ENCODE data around the gene CLRN2.

Gene CLRN2

DNA sequence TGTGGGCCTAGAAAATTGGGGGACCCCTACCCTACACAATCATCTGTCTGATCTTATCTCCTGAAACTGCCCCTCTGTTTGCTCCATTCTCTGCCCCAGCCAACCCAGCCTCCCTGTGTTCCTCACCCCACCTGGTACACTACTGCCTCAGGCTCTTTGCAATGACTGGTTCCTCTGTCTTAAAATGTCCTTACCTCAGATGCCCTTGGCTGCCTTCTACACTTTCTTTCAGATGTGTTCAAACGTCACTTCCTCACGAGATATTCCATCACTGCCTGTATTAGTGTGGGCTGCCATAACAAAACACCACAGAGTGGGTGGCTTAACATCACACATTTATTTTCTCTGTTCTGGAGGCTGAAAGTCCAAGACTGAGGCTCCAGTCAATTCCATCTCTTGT, 32.2 kb upstream of the CLRN2 start:
- WGBS: 94% methylated on average over 2 of the region's 2 CpGs
- Histone ChIP-seq H3K36me3 (ENCODE audit: control insufficient read depth in 1 of 2, insufficient read depth in 2 of 2, low read depth in 1 of 2, low read length in 2 of 2) (peaks cover 4 to 48% of the 10 kb centered on the region in 2 experiments), H2BK15ac (ENCODE audit: low read depth, poor library complexity, severe bottlenecking) (no peak overlapping the region), H3K14ac (ENCODE audit: low read length in 2 of 2) (no peak overlapping the region), H3K4ac (ENCODE audit: low read depth in 1 of 2, low read length in 2 of 2) (no peak overlapping the region), H3K27me3 (ENCODE audit: control insufficient read depth in 1 of 2, insufficient read depth in 1 of 2, low read length in 2 of 2) (no peaks in the 10 kb centered on the region), H2AFZ (ENCODE audit: low read depth, low read length) (no peak overlapping the region), H3K27ac (ENCODE audit: low read length, poor library complexity, severe bottlenecking) (no peak overlapping the region), H3K79me1 (replicated peaks; ENCODE audit: low read length, poor library complexity, severe bottlenecking) (no peaks in the 10 kb centered on the region), H4K8ac (ENCODE audit: low read length) (no peak overlapping the region), H4K91ac (ENCODE audit: low read length) (no peak overlapping the region), H3K18ac (ENCODE audit: low read depth in 1 of 2, low read length in 2 of 2) (no peak overlapping the region), H3K23ac (ENCODE audit: low read length in 2 of 2) (no peak overlapping the region), H2BK12ac (ENCODE audit: low read length in 2 of 2) (no peak overlapping the region), H3K4me2 (ENCODE audit: low read length, poor library complexity, severe bottlenecking) (no peak overlapping the region), H2BK120ac (ENCODE audit: low read depth, low read length) (no peak overlapping the region), H3K4me3 (ENCODE audit: insufficient read depth in 1 of 2, low read depth in 1 of 2, low read length in 2 of 2) (no peak overlapping the region), H3K4me1 (ENCODE audit: control insufficient read depth, insufficient read depth, low read depth, low read length) (no peaks in the 10 kb centered on the region), H3K9me3 (ENCODE audit: control insufficient read depth, low read length) (peaks cover 10% of the 10 kb centered on the region), H2AK5ac (ENCODE audit: low read length, severe bottlenecking) (no peak overlapping the region), H3K9ac (ENCODE audit: low read length) (no peak overlapping the region), H2BK5ac (ENCODE audit: low read depth, low read length, poor library complexity, severe bottlenecking) (no peak overlapping the region)
- DNase-seq: no peak

DNA sequence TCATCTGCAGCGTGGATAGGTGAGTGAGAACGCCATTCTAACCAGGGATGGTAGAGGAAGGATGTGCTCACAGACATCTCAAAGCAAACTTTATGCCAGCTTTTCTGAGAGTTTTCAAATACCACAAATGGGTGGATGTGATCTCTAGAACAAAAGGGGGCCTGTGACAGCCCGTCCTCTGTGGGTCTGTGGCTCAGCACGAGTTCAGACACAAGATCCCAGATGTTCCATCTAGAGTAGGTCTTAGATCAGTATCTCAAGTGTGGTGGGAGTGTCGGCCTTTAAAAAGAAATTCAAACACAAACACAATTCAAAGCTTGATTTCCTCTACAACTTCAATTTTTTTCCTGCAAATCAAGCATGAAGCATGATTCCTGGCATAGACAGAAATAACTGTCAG, 25.8 kb upstream of the CLRN2 start:
- no peaks in the 10 kb centered on the region for H3K27me3 ChIP-seq (ENCODE audit: control insufficient read depth in 1 of 2, insufficient read depth in 1 of 2, low read length in 2 of 2)
- H2BK12ac ChIP-seq (ENCODE audit: low read length in 2 of 2): no peak overlapping the region
- WGBS: 94% methylated on average over 3 of the region's 5 CpGs
- no peak overlapping the region for H3K4me3 ChIP-seq (ENCODE audit: insufficient read depth in 1 of 2, low read depth in 1 of 2, low read length in 2 of 2)
- H3K79me1 ChIP-seq (replicated peaks; ENCODE audit: low read length, poor library complexity, severe bottlenecking): peaks cover 29% of the 10 kb centered on the region
- H3K27ac ChIP-seq (ENCODE audit: low read length, poor library complexity, severe bottlenecking): no peak overlapping the region
- no peak overlapping the region for H2BK5ac ChIP-seq (ENCODE audit: low read depth, low read length, poor library complexity, severe bottlenecking)
- H3K18ac ChIP-seq (ENCODE audit: low read depth in 1 of 2, low read length in 2 of 2): no peak overlapping the region
- no peak overlapping the region for H4K91ac ChIP-seq (ENCODE audit: low read length)
- H3K23ac ChIP-seq (ENCODE audit: low read length in 2 of 2): no peak overlapping the region
- no peak overlapping the region for H2BK15ac ChIP-seq (ENCODE audit: low read depth, poor library complexity, severe bottlenecking)
- no peak overlapping the region for H4K8ac ChIP-seq (ENCODE audit: low read length)
- H3K36me3 ChIP-seq (ENCODE audit: control insufficient read depth in 1 of 2, insufficient read depth in 2 of 2, low read depth in 1 of 2, low read length in 2 of 2): peaks cover 39 to 78% of the 10 kb centered on the region in 2 experiments
- no peak for DNase-seq
- H3K4me2 ChIP-seq (ENCODE audit: low read length, poor library complexity, severe bottlenecking): no peak overlapping the region
- H3K9ac ChIP-seq (ENCODE audit: low read length): no peak overlapping the region
- no peak overlapping the region for H2AK5ac ChIP-seq (ENCODE audit: low read length, severe bottlenecking)
- H3K9me3 ChIP-seq (ENCODE audit: control insufficient read depth, low read length): no peaks in the 10 kb centered on the region
- no peak overlapping the region for H3K4ac ChIP-seq (ENCODE audit: low read depth in 1 of 2, low read length in 2 of 2)
- H3K4me1 ChIP-seq (ENCODE audit: control insufficient read depth, insufficient read depth, low read depth, low read length): peaks cover 4% of the 10 kb centered on the region
- H2AFZ ChIP-seq (ENCODE audit: low read depth, low read length): no peak overlapping the region
- H3K14ac ChIP-seq (ENCODE audit: low read length in 2 of 2): no peak overlapping the region
- H2BK120ac ChIP-seq (ENCODE audit: low read depth, low read length): no peak overlapping the region

DNA sequence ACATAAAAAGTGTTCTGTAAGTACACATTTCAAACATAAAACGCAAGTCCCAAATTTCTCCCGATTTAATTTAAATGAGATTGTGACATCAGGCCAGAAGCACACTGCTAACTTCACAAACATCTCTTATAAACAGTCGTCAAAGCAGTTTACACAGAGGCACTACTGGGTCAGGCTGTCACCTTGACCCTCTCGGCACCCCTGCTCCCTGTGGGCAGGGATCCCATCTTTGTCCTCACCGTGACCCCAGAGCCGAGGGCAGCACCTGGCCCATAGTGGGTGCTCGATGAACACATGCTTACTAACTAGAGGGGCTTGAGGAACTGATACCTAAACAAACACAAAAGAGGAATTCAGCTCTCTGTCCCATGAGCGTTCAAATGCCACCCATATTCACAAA, 25.2 kb upstream of the CLRN2 start:
- H3K27me3 ChIP-seq (ENCODE audit: control insufficient read depth in 1 of 2, insufficient read depth in 1 of 2, low read length in 2 of 2): no peaks in the 10 kb centered on the region
- no peak overlapping the region for H3K9ac ChIP-seq (ENCODE audit: low read length)
- no peak overlapping the region for H3K18ac ChIP-seq (ENCODE audit: low read depth in 1 of 2, low read length in 2 of 2)
- H2BK5ac ChIP-seq (ENCODE audit: low read depth, low read length, poor library complexity, severe bottlenecking): no peak overlapping the region
- 91% methylated on average over 8 of the region's 8 CpGs for WGBS
- no peak overlapping the region for H4K91ac ChIP-seq (ENCODE audit: low read length)
- no peak overlapping the region for H4K8ac ChIP-seq (ENCODE audit: low read length)
- no peak overlapping the region for H3K4me2 ChIP-seq (ENCODE audit: low read length, poor library complexity, severe bottlenecking)
- H3K79me1 ChIP-seq (replicated peaks; ENCODE audit: low read length, poor library complexity, severe bottlenecking): peaks cover 29% of the 10 kb centered on the region
- no peak overlapping the region for H2AFZ ChIP-seq (ENCODE audit: low read depth, low read length)
- H3K36me3 ChIP-seq (ENCODE audit: control insufficient read depth in 1 of 2, insufficient read depth in 2 of 2, low read depth in 1 of 2, low read length in 2 of 2): peaks cover 39 to 74% of the 10 kb centered on the region in 2 experiments
- no peak overlapping the region for H3K4me3 ChIP-seq (ENCODE audit: insufficient read depth in 1 of 2, low read depth in 1 of 2, low read length in 2 of 2)
- H3K4ac ChIP-seq (ENCODE audit: low read depth in 1 of 2, low read length in 2 of 2): no peak overlapping the region
- no peak overlapping the region for H3K14ac ChIP-seq (ENCODE audit: low read length in 2 of 2)
- H3K23ac ChIP-seq (ENCODE audit: low read length in 2 of 2): no peak overlapping the region
- H3K9me3 ChIP-seq (ENCODE audit: control insufficient read depth, low read length): no peaks in the 10 kb centered on the region
- H2BK120ac ChIP-seq (ENCODE audit: low read depth, low read length): no peak overlapping the region
- H3K27ac ChIP-seq (ENCODE audit: low read length, poor library complexity, severe bottlenecking): no peak overlapping the region
- no peak overlapping the region for H2AK5ac ChIP-seq (ENCODE audit: low read length, severe bottlenecking)
- no peak overlapping the region for H2BK12ac ChIP-seq (ENCODE audit: low read length in 2 of 2)
- H3K4me1 ChIP-seq (ENCODE audit: control insufficient read depth, insufficient read depth, low read depth, low read length): peaks cover 6% of the 10 kb centered on the region
- DNase-seq: no peak
- no peak overlapping the region for H2BK15ac ChIP-seq (ENCODE audit: low read depth, poor library complexity, severe bottlenecking)

GRCh38 chr4:17490575-17491059, 24.3 kb upstream of the CLRN2 start:
- Histone ChIP-seq H3K4me1 (ENCODE audit: control insufficient read depth, insufficient read depth, low read depth, low read length) (peaks cover 6% of the 10 kb centered on the region), H4K91ac (ENCODE audit: low read length) (no peak overlapping the region), H3K9ac (ENCODE audit: low read length) (no peak overlapping the region), H2BK12ac (ENCODE audit: low read length in 2 of 2) (no peak overlapping the region), H2BK120ac (ENCODE audit: low read depth, low read length) (no peak overlapping the region), H2BK5ac (ENCODE audit: low read depth, low read length, poor library complexity, severe bottlenecking) (no peak overlapping the region), H2BK15ac (ENCODE audit: low read depth, poor library complexity, severe bottlenecking) (no peak overlapping the region), H3K23ac (ENCODE audit: low read length in 2 of 2) (no peak overlapping the region), H3K9me3 (ENCODE audit: control insufficient read depth, low read length) (no peaks in the 10 kb centered on the region), H3K4me2 (ENCODE audit: low read length, poor library complexity, severe bottlenecking) (no peak overlapping the region), H2AFZ (ENCODE audit: low read depth, low read length) (no peak overlapping the region), H3K27me3 (ENCODE audit: control insufficient read depth in 1 of 2, insufficient read depth in 1 of 2, low read length in 2 of 2) (no peaks in the 10 kb centered on the region), H3K4me3 (ENCODE audit: insufficient read depth in 1 of 2, low read depth in 1 of 2, low read length in 2 of 2) (no peak overlapping the region), H3K36me3 (ENCODE audit: control insufficient read depth in 1 of 2, insufficient read depth in 2 of 2, low read depth in 1 of 2, low read length in 2 of 2) (peaks cover 41 to 73% of the 10 kb centered on the region in 2 experiments), H2AK5ac (ENCODE audit: low read length, severe bottlenecking) (no peak overlapping the region), H3K27ac (ENCODE audit: low read length, poor library complexity, severe bottlenecking) (no peak overlapping the region), H3K18ac (ENCODE audit: low read depth in 1 of 2, low read length in 2 of 2) (no peak overlapping the region), H3K4ac (ENCODE audit: low read depth in 1 of 2, low read length in 2 of 2) (no peak overlapping the region), H3K14ac (ENCODE audit: low read length in 2 of 2) (no peak overlapping the region), H4K8ac (ENCODE audit: low read length) (no peak overlapping the region), H3K79me1 (replicated peaks; ENCODE audit: low read length, poor library complexity, severe bottlenecking) (peaks cover 29% of the 10 kb centered on the region)
- 83% methylated on average over 6 of the region's 6 CpGs for WGBS
- DNase-seq: no peak
